Vagina (tissue), 2 donors: ENCODE measurements around the gene DDIAS.

Source experiments
- CTCF ChIP-seq, 3 experiments: fragments of 450-650 bp in 2 of 3; fragments of 200-600 bp in 1 of 3; sonication (generic) in 1 of 3; IDR thresholded peaks; one replicate each; pipeline ENCODE4 v1.5.1; 2017 to 2019; ENCODE audit warnings: antibody characterized with exemption in 3 of 3, mild to moderate bottlenecking in 2 of 3, moderate library complexity in 2 of 3
- POLR2AphosphoS5 ChIP-seq, 2 donors: sonication (generic); formaldehyde crosslinking; IDR thresholded peaks; one replicate each; pipeline ENCODE4 v1.9.0; 2017; ENCODE audit warnings: antibody characterized with exemption in 2 of 2, mild to moderate bottlenecking in 2 of 2, low read depth in 1 of 2; ENCODE audit not compliant: insufficient read depth in 1 of 2

GRCh38 chr11:82864268-82864667, 37.3 kb upstream of the DDIAS start:
- TF ChIP-seq CTCF (IDR thresholded peaks at IDR 0.05) (peak in 2 of 3 experiments; percentile 26 to 52), POLR2AphosphoS5 (IDR thresholded peaks at IDR 0.05; ENCODE audit: insufficient read depth in 1 of 2, low read depth in 1 of 2) (peak in 1 of 2 donors; percentile 78)
